ENCODE data around the gene PHYKPL.
"Not testable (repeated sequence)": the region's sequence is repeated elsewhere in the genome, so short reads cannot be mapped to it uniquely, and the experiment has no call there.

Gene PHYKPL

DNA sequence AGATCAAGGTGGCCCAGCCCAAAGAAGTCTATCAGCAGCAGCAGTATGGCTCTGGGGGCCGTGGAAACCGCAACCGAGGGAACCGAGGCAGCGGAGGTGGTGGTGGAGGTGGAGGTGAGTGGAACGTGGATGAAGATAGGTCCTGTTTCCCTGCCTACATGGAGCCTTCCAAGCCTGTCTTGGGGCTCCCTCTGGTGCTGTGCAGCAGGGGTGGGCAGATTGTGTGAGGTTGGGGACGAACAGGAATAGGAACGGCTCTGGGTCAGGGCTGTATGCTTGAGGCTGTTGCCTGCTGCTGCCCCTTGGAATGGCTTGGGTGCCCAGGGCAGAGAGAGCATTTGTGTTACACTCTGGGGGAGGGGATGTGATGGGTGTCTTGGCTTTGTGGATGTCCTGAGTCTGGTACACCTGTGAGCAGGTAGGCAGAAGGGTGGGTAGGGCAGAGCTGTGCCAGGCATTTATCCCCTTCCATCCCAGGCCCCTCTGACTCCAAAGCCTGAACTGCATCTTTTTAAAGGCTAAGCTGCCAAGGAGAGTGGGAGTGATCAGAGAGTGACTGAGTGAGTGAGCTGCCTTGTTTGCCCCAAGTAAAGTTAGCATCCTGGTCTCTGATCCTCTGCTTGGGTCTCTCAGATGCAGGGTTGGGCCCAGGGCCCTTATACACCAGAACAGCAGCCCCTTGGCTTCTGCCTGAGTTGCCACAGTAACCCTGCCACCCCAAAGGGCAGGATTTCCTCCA is 23.1 kb downstream of the PHYKPL start:
- FAIRE-seq: no peak

DNA sequence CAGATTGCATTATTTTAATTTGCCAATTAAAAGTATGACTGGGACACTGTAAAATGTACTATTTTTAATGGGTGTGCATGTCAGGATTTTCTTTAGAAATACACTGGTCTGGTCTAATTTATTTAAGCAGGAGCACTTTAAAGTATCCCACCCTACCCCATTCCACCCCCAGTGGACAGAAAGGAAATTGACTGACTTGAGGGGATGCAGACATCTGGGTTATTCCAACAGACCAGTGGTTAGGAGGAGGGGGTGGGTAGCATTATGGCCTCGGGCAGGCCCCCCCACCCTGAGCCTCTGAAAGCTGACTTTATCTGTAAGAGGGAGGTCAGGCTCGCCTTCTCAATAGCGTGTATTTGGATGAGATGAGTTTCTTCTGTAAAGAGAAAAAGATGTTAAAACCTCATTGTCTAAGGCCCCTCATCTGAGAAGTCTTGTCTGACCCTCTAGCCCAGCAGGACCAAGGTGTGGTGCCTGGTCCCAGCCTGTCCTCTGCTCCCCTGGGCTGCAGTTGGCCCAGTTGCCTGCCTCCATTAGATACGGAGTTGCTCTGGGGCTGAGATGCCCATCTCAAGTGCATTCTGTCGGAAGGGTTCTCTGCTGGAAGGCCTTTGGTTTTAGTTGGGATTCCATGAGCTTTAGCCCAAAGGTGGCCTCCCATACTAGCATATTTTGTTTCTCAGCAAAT is 23.9 kb downstream of the PHYKPL start:
- DNase-seq (ENCODE audit: insufficient read length, low spot score) (no peak), FAIRE-seq (no peak)

More for the DNA sequence above, 23.1 kb downstream of the PHYKPL start:
- no peak for DNase-seq (ENCODE audit: insufficient read length, low spot score)

DNA sequence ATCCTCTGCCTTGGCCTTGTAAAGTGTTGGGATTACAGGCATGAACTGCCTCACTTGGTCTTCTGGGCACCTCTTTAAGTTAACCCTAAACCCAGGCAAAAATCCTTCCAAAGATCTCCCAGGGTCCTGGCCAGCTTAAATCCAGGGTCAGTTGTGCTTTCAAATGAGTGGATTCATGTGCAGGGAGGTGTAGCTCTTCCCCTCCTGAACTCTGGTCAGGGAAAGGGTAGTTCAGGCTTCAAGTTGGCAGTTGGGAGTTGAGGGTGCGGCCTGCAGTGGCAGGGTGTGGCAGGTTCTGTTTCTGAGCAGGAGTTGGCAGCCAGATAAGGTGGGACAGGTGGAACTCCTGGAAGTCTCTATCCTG is 24.7 kb downstream of the PHYKPL start:
- FAIRE-seq (no peak), DNase-seq (ENCODE audit: insufficient read length, low spot score) (no peak)

DNA sequence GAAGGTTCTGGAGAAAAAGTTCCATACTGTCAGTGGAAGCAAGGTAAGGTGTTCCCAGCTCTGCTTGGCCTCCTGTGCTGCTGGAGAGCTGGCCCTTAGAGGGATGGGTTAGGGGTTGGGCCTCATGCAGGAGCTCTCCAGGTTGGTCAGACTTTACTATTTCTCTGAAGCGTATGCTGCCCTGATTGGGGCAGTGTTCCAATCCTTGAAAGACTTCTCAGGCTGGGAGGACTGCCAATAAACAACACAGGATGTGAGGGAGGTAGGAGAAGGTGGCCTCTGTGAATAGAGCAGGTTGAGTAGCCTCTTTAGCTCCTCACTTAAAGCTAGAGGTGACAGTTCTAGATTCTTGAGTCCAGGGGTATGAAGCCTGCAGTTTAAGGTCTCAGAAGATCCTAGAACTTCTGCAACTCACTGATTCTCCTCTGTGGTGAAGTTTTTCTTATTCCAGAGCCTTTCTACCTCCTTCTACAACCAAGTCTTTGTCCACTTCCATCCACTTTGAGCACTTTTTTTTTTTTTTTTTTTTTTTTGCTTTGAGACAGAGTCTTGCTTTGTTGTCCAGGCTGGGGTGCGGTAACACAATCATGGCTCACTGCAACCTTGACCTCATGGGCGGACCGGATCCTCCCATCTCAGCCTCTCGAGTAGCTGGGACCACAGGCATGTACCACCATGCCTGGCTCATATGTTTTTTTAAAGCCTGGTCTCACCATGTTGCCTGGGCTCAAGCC is 25.3 kb downstream of the PHYKPL start:
- DNase-seq (ENCODE audit: insufficient read length, low spot score): no peak
- FAIRE-seq: no peak

DNA sequence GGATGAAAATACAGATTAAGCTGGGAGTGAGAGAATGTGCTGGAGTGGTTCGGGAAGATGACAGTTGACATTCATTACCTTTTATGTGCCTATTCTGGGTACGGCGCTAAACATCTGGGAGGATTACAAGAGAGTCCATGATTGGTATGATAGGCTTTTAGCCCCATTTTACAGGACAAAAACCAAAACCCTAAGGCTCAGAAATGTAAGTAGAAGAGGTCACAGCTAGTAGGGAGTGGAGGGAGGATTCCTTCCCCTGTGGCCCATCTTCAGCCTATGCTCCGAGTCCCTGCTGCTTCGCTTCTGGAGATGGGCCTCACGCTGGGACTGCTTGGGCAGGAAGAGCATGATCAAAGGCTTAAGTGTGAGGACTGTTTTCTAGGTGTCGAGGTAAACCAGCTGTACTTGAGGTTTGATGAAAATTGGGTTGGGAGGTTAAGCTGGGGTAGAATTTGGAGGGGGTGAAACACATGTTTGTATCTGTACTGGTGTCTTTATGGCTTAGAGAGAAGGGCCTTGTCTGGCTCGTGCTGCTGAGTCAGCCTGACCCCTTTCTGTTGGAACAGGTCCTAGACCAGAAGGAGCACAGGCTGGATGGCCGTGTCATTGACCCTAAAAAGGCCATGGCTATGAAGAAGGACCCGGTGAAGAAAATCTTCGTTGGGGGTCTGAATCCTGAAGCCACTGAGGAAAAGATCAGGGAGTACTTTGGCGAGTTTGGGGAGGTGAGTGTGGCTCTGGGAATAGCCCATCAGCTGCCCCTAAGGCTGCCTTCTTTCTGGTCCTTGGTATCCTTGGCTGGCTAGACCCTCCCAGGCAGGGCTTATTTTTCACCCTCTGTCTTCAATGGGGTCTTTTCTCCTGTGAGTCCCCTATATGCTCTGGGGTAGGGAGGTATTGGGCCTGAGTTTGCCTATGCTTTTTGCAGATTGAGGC is 26.2 kb downstream of the PHYKPL start:
- FAIRE-seq: no peak
- no peak for DNase-seq (ENCODE audit: insufficient read length, low spot score)

DNA sequence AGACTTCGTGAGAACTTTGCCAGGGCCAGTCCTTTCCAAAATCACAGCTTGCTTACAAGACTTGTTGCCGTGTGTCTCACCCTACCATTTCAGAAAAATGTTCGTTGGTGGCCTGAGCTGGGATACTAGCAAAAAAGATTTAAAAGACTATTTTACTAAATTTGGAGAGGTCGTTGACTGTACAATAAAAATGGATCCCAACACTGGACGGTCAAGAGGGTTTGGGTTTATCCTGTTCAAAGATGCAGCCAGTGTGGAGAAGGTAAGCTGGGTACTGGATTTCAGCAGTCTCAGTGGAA is 26.9 kb downstream of the PHYKPL start:
- FAIRE-seq: no peak
- no peak for DNase-seq (ENCODE audit: insufficient read length, low spot score)

DNA sequence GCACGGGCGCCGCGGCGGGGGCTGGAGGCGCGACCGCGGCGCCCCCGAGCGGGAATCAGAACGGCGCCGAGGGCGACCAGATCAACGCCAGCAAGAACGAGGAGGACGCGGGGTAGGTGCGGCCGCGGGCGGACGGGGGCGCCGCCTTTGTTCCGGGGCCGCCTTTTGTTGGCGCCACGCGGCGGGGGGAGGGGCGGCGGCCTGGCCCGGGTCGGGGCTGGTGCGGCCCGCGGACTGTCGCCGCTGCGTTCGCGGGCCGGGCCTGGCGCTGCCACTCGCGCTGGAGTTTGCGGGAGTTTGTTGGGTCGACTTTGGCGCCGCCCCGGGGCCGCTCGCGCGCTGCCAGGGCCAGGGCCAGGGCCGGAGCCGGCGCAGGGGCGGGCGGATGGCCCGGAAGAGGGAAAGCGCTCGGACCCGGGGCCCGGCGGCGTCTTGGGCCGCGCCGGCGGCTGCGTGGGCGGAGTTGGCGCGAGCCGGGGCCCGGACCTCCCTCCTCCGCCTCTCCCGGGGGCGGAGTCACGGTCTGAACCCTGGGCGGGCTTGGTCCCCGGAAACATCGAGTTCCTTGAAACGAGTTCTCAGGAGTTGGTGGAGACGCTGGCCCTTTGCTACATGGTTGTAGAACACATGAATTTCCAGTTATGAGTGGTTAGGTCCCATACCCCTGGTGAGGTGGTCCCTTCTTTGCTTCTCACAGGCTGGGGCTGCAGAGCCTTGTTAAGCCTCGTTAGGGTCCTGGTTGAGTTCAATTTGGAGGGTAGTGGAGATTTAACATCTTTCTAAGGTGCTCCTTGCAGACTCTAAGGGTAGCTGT is 27.5 kb downstream of the PHYKPL start:
- DNase-seq (ENCODE audit: insufficient read length, low spot score) (peak; percentile 80), FAIRE-seq (no peak)

DNA sequence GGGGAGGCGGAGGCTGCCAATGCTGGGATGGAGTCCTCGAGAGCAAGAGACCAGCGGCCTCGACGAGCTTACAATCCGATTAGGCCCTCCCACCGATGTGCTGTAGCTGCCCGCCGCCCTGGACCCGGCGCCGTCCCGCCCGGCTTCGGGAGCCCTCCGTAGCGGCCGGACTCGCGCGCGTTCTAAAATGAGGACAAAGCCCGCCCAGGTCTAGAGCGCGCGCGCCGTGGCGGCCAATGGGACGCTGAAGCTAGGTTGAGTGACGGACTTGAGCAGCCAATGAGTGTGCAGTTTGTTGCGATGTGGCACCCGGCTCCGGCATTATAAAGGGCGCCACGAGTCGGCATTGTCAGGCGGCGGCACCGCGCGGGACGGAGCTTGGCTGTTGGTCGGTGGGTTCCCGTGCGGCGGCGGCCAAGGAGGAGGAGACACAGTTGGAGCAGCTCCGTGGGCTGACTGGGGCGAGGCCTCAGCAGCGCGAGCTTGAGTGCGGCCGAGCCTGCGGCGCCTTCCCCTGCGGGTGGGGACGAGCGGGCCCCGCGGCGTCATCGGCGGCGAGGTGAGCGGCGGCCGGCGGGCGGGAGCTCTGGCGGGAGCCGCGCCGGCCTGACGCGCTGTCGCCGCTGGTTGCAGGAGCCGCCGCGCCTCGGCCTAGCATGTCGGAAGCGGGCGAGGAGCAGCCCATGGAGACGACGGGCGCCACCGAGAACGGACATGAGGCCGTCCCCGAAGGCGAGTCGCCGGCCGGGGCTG is 28.2 kb downstream of the PHYKPL start, which contains the start of gene HNRNPAB:
Gene HNRNPAB, plus strand, starts transcription at position 352 of the 753 bp plus-strand sequence. Its CDS starts 305 bp downstream, at position 657.
- peak; percentile 75 for FAIRE-seq
- peak; percentile 96 for DNase-seq (ENCODE audit: insufficient read length, low spot score)

DNA sequence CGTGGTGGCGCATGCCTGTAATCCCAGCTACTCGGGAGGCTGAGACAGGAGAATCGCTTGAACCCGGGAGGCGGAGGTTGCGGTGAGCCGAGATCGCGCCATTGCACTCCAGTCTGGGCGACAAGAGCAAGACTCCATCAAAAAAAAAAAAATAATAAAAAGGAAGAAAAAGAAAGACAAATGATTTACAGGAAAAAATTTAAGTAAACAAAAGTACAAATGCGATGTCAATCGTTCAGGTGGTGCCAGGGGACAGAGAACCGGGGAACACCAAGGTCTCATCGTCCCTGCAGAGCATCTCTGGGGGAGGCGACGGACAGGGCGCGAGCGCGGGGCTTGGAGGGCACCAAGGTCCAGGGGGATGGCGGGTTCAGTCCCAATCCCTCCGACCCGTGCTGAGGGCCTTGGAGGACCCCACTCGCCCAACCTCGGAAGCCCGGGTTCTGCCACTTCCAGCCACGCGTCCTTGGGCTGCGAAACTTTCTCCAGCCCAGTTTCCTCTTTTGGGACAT is 28.9 kb downstream of the PHYKPL start:
- DNase-seq (ENCODE audit: insufficient read length, low spot score) (no peak), FAIRE-seq (no peak)

DNA sequence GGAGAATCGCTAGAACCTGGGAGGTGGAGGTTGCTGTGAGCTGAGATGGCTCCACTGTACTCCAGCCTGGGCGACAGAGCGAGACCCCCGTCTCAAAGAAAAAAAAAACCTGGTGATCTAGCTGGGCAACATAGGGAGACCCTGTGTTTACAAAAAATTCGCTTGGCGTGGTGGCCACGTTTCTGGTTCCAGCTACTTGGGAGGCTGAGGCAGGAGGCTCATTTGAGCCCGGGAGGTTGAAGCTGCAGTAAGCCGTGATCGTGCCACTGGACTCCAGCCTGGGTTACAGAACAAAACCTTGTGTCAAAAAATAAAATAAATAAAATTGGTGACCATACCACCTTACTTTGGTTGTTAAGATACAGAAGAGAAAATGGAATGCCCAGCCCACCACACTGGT is 30.1 kb downstream of the PHYKPL start:
- FAIRE-seq: no peak
- no peak for DNase-seq (ENCODE audit: insufficient read length, low spot score)

DNA sequence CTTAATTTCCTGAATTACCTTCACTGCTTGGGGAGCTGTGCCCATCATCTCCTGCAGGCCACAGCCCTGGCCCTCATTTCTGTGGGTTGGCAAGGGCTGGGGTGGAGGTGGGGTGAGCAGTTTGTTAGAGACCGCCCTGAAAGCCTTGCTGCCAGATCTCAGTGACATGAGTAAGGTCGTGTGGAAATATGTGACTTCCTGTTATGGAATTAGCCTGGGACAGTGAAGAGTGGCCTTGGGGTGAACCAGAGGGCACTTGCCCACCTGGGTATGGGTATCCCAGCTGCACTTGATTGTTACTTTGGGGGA is 30.7 kb downstream of the PHYKPL start:
- DNase-seq (ENCODE audit: insufficient read length, low spot score) (peak; percentile 36), FAIRE-seq (no peak)

DNA sequence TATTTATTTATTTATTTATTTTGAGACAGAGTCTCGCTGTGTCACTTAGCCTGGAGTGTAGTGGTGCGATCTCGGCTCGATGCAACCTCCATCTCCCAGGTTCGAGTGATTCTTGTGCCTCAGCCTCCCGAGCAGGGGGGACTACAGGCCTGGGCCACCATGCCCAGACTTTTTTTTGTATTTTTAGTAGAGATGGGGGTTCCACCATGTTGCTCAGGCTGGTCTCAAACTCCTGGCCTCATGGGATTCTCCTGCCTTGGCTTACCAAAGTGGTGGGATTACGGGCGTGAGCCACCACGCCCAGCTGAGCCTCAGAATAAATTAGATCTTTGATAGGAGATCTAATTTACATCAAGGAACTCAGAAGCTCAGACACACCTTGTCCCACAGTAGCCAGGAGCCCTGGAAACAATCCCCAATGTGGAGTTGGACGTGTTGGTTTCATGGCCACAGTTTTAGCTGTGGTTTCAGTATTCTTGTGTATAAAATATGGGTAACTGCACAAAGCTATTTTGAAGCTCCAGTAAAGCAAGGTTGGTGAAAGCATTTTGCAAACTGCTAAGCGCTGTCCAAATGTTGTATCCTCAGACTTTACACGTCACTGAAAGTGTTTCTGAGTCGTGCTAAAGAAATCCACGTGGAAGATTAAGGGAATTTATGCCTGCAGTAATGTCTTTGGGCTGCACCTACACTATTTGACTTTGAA is 31.2 kb downstream of the PHYKPL start:
- FAIRE-seq (no peak), DNase-seq (ENCODE audit: insufficient read length, low spot score) (no peak)

DNA sequence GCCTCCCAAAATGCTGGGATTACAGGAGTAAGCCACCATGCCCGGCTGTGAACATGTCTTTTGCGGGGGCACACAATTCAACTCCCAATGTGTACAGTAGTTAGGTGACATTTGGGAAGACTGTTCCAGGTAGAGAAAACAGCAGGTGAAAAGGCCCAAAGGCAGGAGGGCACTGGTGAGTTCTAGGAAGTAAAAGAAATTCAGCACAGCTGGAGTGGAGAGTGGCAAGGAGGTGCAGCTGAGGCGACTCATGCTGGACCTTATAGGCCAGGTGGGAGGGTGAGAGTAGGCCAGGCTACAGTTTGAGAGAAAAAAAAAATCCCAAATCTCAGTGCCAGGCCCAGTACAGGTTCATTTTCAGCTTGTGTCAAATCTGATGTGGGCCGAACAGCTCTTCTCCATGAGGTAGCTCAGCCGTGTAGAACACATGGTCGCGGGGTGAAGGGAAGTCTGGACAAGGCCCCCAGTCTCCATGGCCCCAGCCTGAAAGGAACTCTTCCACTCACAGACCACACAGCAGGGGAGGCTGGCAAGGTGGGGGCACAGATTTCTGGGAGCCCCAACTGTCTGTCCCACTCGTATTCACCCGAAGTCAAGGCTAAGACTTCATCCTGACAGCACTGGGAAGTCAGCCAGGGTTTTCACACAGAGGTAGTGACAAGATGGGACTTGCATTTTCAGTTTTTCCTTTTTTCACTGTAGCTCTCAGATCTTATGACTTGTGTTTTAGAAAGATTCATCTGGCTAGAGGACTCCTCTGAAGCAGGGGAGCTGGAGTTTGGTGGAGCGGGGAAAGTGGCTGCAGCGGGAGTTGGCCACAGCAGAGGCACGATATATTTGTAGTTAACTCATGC is 32.8 kb downstream of the PHYKPL start:
- DNase-seq (ENCODE audit: insufficient read length, low spot score) (no peak), FAIRE-seq (no peak)

DNA sequence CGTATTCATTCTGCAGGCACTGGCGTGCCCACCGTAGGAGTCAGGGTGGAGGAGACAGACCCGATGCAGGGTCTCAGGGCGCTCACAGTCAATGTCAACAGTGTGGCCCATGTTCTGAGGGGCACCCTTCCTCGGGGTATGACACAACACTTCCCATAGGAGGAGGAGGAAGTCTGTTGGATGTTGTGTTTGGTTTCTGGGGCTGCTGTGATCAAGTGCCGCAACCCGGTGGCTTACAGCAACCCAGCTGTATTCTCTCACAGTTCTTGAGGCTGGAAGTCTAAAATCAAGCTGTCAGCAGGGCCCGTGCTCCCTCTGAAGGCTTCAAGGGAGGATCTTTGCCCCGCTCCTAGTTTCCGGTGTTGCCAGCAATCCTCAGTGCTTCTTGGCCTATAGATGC is 33.9 kb downstream of the PHYKPL start:
- DNase-seq (ENCODE audit: insufficient read length, low spot score) (no peak), FAIRE-seq (no peak)

DNA sequence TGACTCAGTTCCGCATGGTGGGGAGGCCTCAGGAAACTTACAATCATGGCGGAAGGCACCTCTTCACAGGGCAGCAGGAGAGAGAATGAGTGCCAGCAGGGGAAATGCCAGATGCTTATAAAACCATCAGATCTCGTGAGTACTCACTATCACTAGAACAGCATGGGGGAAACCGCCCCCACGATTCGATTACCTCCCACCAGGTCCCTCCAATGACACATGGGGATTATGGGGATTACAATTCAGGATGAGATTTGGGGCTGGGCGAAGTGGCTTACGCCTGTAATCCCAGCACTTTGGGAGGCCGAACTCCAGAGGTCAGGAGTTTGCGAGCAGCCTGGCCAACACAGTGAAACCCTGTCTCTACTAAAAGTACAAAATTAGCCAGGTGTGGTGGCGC is 34.5 kb downstream of the PHYKPL start:
- not testable (repeated sequence) for FAIRE-seq; DNase-seq (ENCODE audit: insufficient read length, low spot score)

DNA sequence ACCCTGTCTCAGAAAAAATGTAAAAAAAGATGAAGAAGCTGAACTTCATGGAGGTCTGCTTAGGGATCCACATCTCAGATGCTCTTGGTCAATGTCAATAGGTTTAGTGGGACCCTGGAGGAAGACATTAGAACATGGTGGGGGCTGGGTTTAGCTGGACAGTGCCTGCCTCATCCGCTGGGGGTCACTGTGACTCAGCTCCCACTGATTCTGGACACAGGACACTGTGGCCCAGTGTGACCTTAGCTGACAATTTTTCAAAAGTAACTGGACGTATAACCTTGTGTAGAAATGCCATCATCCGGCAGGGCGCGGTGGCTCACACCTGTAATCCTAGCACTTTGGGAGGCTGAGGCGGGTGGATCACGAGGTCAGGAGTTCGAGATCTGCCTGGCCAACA is 35.6 kb downstream of the PHYKPL start:
- FAIRE-seq (no peak), DNase-seq (ENCODE audit: insufficient read length, low spot score) (no peak)

DNA sequence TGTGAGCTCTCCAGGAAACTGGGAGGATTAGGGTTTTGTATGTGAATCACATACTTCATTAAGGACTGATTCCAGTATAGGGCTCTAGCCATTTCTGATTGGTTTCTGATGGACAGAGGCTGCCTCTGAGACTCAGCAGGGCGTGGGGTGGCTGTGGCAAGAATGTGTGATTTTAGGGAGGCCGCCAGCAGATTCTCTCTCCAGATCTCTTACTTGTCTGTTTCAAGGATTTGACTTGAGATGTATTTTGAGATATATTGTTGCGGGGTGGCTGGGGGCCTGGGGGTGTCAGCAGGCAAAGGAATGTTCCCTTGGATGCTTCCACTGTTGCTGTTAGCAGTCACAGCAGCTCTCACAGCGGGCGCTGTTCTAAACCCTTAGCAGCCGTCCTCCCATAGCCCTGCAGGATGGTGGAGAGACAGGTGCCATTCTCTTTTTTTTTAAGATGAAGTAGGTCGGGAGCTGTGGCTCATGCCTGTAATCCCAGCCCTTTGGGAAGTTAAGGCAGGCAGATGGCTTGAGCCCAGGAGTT is 36.3 kb downstream of the PHYKPL start:
- FAIRE-seq (no peak), DNase-seq (ENCODE audit: insufficient read length, low spot score) (no peak)
